Endometrial microvascular endothelial cells (primary cell): ENCODE measurements around the gene NEBL. TPM values are rescaled to one million over a fixed set of nuclear protein-coding genes. Genes with fewer than 3 reads are reported as not detected.

Source experiments
- in situ Hi-C: cut with HindIII; loops from 2 replicates; pipeline ENCODE4 v1.10.0; 2017; ENCODE audit warnings: low sequenced_read_pairs, low pct_unique_long_range_greater_than_20kb; ENCODE audit errors: inconsistent ontology term
- total RNA-seq: library from RNA; depleted of rRNA; stranded (reverse); fragments of >200 nt; gene quantifications from one replicate; pipeline ENCODE4 v1.2.3, GENCODE V29; 2015; ENCODE audit errors: inconsistent ontology term

NEBL gene
- total RNA-seq, 1 donor from 2014 or later, result 5.9 TPM

GRCh38 chr10:20743942-20744341 is 153.2 kb downstream of the NEBL start:
- in situ Hi-C loops, result no loop called here

- in situ Hi-C loops, result no loop called here
Measured at GRCh38 chr10:20742737-20743541, 154.2 kb downstream of the NEBL start.

GRCh38 chr10:20740120-20740519 is 157.0 kb downstream of the NEBL start:
- in situ Hi-C loops, result no loop called here

- in situ Hi-C loops, result no loop called here
Measured at GRCh38 chr10:20737107-20737506, 160.0 kb downstream of the NEBL start.
